Peyer's patch (tissue), 4 donors: ENCODE measurements around the gene WDR7. TPM values are rescaled to one million over a fixed set of nuclear protein-coding genes. Genes with fewer than 3 reads are reported as not detected.
A peak's percentile ranks its signal among the peaks of the same experiment; 100 is the strongest.

Experiments used
- DNase-seq, 3 donors: peaks; one replicate each; pipeline ENCODE4 v3.0.0-alpha.2; 2017 to 2019
- H3K27ac ChIP-seq, 4 donors: fragments of 200-600 bp; sonication (generic); one replicate each; pipeline ENCODE4 v1.5.1; 2016 to 2019
- H3K27me3 ChIP-seq, 2 donors: fragments of 200-600 bp; sonication (generic); one replicate each; pipeline ENCODE4 v1.5.1; 2019
- H3K36me3 ChIP-seq, 3 donors: fragments of 200-600 bp; sonication (generic); one replicate each; pipeline ENCODE4 v1.5.1; 2016 to 2019
- H3K4me1 ChIP-seq, 4 donors: fragments of 200-600 bp; sonication (generic); one replicate each; pipeline ENCODE4 v1.5.1; 2016 to 2019
- H3K4me3 ChIP-seq, 4 donors: fragments of 200-600 bp; sonication (generic); 1 replicate in 3 of 4; 2 replicates in 1 of 4; pipeline ENCODE4 v1.5.1; 2016 to 2019; ENCODE audit warnings: mild to moderate bottlenecking in 1 of 4
- H3K9me3 ChIP-seq, 4 donors: fragments of 200-600 bp; sonication (generic); one replicate each; pipeline ENCODE4 v1.5.1; 2016 to 2019; ENCODE audit warnings: mild to moderate bottlenecking in 1 of 4
- POLR2A ChIP-seq, 2 donors: fragments of 450-650 bp; IDR thresholded peaks; one replicate each; pipeline ENCODE4 v1.5.1; 2017; ENCODE audit warnings: antibody characterized with exemption in 2 of 2, mild to moderate bottlenecking in 2 of 2, moderate library complexity in 2 of 2
- total RNA-seq, 4 donors: library from RNA; depleted of rRNA; stranded (reverse); fragments of >200 nt; gene quantifications; one replicate each; pipeline ENCODE4 v1.1.0, GENCODE V29; 2016
- TF ChIP-seq, protein P1 (sequence below), 6 experiments: fragments of 450-650 bp in 4 of 6; fragments of 200-600 bp in 2 of 6; sonication (generic) in 1 of 6; IDR thresholded peaks; one replicate each; pipeline ENCODE4 v1.5.1; 2017 to 2019; ENCODE audit warnings: antibody characterized with exemption in 6 of 6, mild to moderate bottlenecking in 3 of 6, moderate library complexity in 1 of 6

Gene WDR7
- total RNA-seq, 4 donors from 2014 or later: 28.0 to 60.2 (median 34.4) TPM

- no peak for DNase-seq
These were observed 218.1 kb downstream of the WDR7 start for GRCh38 chr18:56869189-56869777.

DNA sequence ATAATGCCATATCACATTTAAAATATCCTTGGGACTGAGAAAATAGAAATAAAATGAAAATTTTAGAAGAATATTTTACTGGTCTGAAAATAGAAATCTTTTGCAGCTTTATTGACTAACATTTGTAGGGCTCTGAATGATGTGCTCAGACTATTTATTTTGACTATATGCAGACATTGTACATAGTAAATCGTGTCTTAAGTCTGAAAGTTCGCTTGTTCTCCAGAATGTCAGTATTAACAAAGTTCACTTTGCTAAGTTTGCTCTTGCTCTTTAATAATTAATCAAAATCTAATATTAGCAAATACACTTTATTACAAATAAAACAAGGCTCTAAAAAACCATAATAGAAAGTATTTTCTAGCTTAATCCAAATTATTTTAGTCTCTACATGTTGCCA is 219.8 kb downstream of the WDR7 start:
- TF ChIP-seq, protein P1, sequence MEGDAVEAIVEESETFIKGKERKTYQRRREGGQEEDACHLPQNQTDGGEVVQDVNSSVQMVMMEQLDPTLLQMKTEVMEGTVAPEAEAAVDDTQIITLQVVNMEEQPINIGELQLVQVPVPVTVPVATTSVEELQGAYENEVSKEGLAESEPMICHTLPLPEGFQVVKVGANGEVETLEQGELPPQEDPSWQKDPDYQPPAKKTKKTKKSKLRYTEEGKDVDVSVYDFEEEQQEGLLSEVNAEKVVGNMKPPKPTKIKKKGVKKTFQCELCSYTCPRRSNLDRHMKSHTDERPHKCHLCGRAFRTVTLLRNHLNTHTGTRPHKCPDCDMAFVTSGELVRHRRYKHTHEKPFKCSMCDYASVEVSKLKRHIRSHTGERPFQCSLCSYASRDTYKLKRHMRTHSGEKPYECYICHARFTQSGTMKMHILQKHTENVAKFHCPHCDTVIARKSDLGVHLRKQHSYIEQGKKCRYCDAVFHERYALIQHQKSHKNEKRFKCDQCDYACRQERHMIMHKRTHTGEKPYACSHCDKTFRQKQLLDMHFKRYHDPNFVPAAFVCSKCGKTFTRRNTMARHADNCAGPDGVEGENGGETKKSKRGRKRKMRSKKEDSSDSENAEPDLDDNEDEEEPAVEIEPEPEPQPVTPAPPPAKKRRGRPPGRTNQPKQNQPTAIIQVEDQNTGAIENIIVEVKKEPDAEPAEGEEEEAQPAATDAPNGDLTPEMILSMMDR (IDR thresholded peaks at IDR 0.05): no peak
- no peak for TF ChIP-seq POLR2A (IDR thresholded peaks at IDR 0.05)
- H3K4me3 ChIP-seq: no peak overlapping the region
- no peaks in the 10 kb centered on the region for H3K36me3 ChIP-seq
- H3K9me3 ChIP-seq: no peaks in the 10 kb centered on the region
- no peaks in the 10 kb centered on the region for H3K27me3 ChIP-seq
- H3K4me1 ChIP-seq: no peaks in the 10 kb centered on the region
- H3K27ac ChIP-seq: no peak overlapping the region
- DNase-seq: no peak

More at GRCh38 chr18:56869189-56869777, 218.1 kb downstream of the WDR7 start:
- no peaks in the 10 kb centered on the region for H3K9me3 ChIP-seq
- no peak for TF ChIP-seq POLR2A (IDR thresholded peaks at IDR 0.05)
- TF ChIP-seq, protein P1 (IDR thresholded peaks at IDR 0.05): peak in 5 of 6 experiments; percentile 36 to 81 (median 71)
- no peak overlapping the region for H3K27ac ChIP-seq
- no peaks in the 10 kb centered on the region for H3K27me3 ChIP-seq
- H3K4me3 ChIP-seq: no peak overlapping the region
- H3K36me3 ChIP-seq: no peaks in the 10 kb centered on the region
- H3K4me1 ChIP-seq: no peaks in the 10 kb centered on the region

- Histone ChIP-seq H3K27me3 (no peaks in the 10 kb centered on the region), H3K27ac (no peak overlapping the region), H3K4me1 (no peaks in the 10 kb centered on the region), H3K9me3 (no peaks in the 10 kb centered on the region), H3K4me3 (no peak overlapping the region), H3K36me3 (no peaks in the 10 kb centered on the region)
- TF ChIP-seq, protein P1 (IDR thresholded peaks at IDR 0.05): no peak
- TF ChIP-seq POLR2A (IDR thresholded peaks at IDR 0.05): no peak
- no peak for DNase-seq
These were observed 221.0 kb downstream of the WDR7 start for GRCh38 chr18:56872140-56872539.

- DNase-seq: no peak
- TF ChIP-seq POLR2A (IDR thresholded peaks at IDR 0.05): no peak
- TF ChIP-seq, protein P1 (IDR thresholded peaks at IDR 0.05): no peak
- Histone ChIP-seq H3K36me3 (no peaks in the 10 kb centered on the region), H3K4me1 (no peaks in the 10 kb centered on the region), H3K4me3 (no peak overlapping the region), H3K27ac (no peak overlapping the region), H3K9me3 (no peaks in the 10 kb centered on the region), H3K27me3 (no peaks in the 10 kb centered on the region)
These were observed 222.4 kb downstream of the WDR7 start for GRCh38 chr18:56873441-56874140.

DNA sequence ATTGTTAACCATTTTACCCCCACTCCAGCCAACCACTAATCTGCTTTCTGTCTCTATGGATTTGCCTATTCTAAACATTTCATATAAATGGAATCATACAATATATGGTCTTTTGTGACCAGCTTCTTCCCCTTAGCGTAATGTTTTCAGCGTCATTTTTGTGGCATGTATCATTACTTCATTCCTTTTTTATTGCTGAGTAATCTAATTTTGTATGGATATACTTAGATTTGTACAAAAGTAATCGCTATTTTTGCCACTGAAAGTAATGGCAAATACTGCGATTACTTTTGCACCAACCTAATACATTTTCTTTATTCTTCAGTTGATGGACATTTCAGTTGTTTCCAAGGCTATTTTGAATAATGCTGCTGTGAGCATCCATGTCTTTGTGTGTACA is 227.6 kb downstream of the WDR7 start:
- no peak for DNase-seq
- H3K9me3 ChIP-seq: no peaks in the 10 kb centered on the region
- H3K36me3 ChIP-seq: no peaks in the 10 kb centered on the region
- H3K27ac ChIP-seq: no peak overlapping the region
- no peaks in the 10 kb centered on the region for H3K27me3 ChIP-seq
- H3K4me3 ChIP-seq: no peak overlapping the region
- TF ChIP-seq, protein P1 (IDR thresholded peaks at IDR 0.05): no peak
- TF ChIP-seq POLR2A (IDR thresholded peaks at IDR 0.05): no peak
- H3K4me1 ChIP-seq: no peaks in the 10 kb centered on the region
